ENCODE data around the gene INAFM2. TPM values are rescaled to one million over a fixed set of nuclear protein-coding genes. Genes with fewer than 3 reads are reported as not detected.

Gene INAFM2
- total and polyA plus RNA-seq, 9 of the 15 experiments (the other 6 are each of a cell fraction or from before 2014, with no cell fraction given) = 11.8 to 43.1 (median 27.2) TPM

DNA sequence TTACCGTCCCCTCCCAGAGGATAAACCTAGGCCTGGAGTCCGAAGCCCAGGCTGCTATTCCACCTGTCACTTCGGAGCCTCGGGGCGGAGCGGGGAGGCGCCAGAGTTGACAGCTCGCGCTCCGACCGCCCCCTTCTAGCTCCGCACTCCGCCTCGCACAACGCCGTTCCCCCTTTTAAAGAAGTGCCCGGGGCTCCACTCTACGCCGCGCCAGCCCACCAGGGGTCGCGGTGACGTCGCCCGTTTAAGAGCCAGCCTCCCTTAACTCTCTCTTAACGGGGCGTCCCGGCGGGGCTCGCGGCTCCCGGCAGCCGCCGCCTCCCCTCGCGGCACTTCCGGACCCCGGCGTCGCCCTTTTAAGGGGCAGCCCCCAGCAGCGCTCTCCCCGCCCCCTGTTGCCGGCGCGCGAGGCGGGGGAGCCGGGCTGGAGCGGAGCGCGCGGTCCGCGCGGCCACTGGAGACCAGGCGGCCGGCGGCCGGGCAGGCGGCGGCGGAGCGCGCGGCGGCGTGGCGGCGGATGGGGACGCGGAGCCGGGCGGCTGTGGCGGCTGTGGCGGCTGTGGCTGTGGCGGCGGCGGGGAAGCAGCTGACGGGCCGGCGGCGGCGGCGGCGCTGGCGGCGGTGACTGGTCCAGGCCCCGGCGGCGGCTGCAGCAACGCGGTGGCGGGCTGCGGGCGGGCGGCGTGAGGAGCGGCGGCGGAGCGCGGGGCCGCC is at the start of gene INAFM2 (continued):
- TF ChIP-seq CTCF (IDR thresholded peaks at IDR 0.05 in 2 of 3, conservative IDR thresholded peaks at IDR 0.05 in 1 of 3; ENCODE audit: insufficient read depth in 2 of 3, low read depth in 1 of 3, low read length in 3 of 3) = peak; percentile 54 to 64 (median 57)
- TF ChIP-seq C11orf30 (IDR thresholded peaks at IDR 0.05; ENCODE audit: low read depth) = no peak
- no peak for TF ChIP-seq BRD4 (IDR thresholded peaks at IDR 0.05)
- TF ChIP-seq ZNF586 (CRISPR knock-in tag; conservative IDR thresholded peaks at IDR 0.05) = no peak
- no peak for TF ChIP-seq SETDB1 (IDR thresholded peaks at IDR 0.05; ENCODE audit: low read length)
- TF ChIP-seq ASH1L (IDR thresholded peaks at IDR 0.05; ENCODE audit: borderline replicate concordance, low read depth, partially characterized antibody) = no peak
- peak; percentile 94; the same call in 1 of the 2 replicates for TF ChIP-seq ZNF511 (CRISPR knock-in tag; IDR thresholded peaks at IDR 0.05)
- no peak for TF ChIP-seq HNRNPLL (IDR thresholded peaks at IDR 0.05; ENCODE audit: low read depth, low read length, poor library complexity, severe bottlenecking)
- no peak for TF ChIP-seq NR2F6 (CRISPR knock-in tag; IDR thresholded peaks at IDR 0.05)
- no peak for TF ChIP-seq NFE2 (IDR thresholded peaks at IDR 0.05; ENCODE audit: low read depth)
- no peak for TF ChIP-seq ZNF707 (CRISPR knock-in tag; conservative IDR thresholded peaks at IDR 0.05)
- no peak for TF ChIP-seq CBX1 (IDR thresholded peaks at IDR 0.05; ENCODE audit: low read depth)
- no peak for TF ChIP-seq ZNF121 (CRISPR knock-in tag; conservative IDR thresholded peaks at IDR 0.05)
- TF ChIP-seq TFAP4 (CRISPR knock-in tag; IDR thresholded peaks at IDR 0.05; ENCODE audit: borderline replicate concordance) = peak; percentile 86
- TF ChIP-seq, protein P1, sequence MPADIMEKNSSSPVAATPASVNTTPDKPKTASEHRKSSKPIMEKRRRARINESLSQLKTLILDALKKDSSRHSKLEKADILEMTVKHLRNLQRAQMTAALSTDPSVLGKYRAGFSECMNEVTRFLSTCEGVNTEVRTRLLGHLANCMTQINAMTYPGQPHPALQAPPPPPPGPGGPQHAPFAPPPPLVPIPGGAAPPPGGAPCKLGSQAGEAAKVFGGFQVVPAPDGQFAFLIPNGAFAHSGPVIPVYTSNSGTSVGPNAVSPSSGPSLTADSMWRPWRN (IDR thresholded peaks at IDR 0.05; ENCODE audit: low read depth) = no peak
- TF ChIP-seq ZNF699 (CRISPR knock-in tag; IDR thresholded peaks at IDR 0.05; ENCODE audit: insufficient replicate concordance) = no peak
- TF ChIP-seq ZNF143 (CRISPR knock-in tag; IDR thresholded peaks at IDR 0.05) = no peak
- TF ChIP-seq TFAM (CRISPR knock-in tag; conservative IDR thresholded peaks at IDR 0.05) = no peak
- TF ChIP-seq NCOA4 (IDR thresholded peaks at IDR 0.05; ENCODE audit: partially characterized antibody) = no peak
- TF ChIP-seq ZEB2 (IDR thresholded peaks at IDR 0.05) = no peak
- TF ChIP-seq, protein P2, sequence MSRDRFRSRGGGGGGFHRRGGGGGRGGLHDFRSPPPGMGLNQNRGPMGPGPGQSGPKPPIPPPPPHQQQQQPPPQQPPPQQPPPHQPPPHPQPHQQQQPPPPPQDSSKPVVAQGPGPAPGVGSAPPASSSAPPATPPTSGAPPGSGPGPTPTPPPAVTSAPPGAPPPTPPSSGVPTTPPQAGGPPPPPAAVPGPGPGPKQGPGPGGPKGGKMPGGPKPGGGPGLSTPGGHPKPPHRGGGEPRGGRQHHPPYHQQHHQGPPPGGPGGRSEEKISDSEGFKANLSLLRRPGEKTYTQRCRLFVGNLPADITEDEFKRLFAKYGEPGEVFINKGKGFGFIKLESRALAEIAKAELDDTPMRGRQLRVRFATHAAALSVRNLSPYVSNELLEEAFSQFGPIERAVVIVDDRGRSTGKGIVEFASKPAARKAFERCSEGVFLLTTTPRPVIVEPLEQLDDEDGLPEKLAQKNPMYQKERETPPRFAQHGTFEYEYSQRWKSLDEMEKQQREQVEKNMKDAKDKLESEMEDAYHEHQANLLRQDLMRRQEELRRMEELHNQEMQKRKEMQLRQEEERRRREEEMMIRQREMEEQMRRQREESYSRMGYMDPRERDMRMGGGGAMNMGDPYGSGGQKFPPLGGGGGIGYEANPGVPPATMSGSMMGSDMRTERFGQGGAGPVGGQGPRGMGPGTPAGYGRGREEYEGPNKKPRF (IDR thresholded peaks at IDR 0.05; ENCODE audit: low read depth, low read length) = no peak
- no peak for TF ChIP-seq MCM5 (IDR thresholded peaks at IDR 0.05; ENCODE audit: low read depth)
- no peak for TF ChIP-seq IRF2 (CRISPR knock-in tag; IDR thresholded peaks at IDR 0.05)
- no peak for TF ChIP-seq ZNF584 (CRISPR knock-in tag; IDR thresholded peaks at IDR 0.05; ENCODE audit: low read depth)

All from K562 (cell line).